GM12801 (cell line): Measurements from ENCODE around the gene SMYD3.

ENCODE experiments used
- CTCF ChIP-seq: IDR thresholded peaks from one replicate; pipeline ENCODE4 v1.5.1; 2011; ENCODE audit warnings: control low read depth; ENCODE audit not compliant: insufficient read length; ENCODE audit errors: extremely low read depth

Gene SMYD3

GRCh38 chr1:245788886-245789285 is 718.2 kb downstream of the SMYD3 start:
- TF ChIP-seq CTCF: no peak

GRCh38 chr1:245788269-245788668 is 718.8 kb downstream of the SMYD3 start:
- TF ChIP-seq CTCF: no peak

- no peak for TF ChIP-seq CTCF
Observed at GRCh38 chr1:245786948-245787347, 720.1 kb downstream of the SMYD3 start.

GRCh38 chr1:245779797-245780755 is 727.0 kb downstream of the SMYD3 start:
- no peak for TF ChIP-seq CTCF

GRCh38 chr1:245777752-245778151 is 729.3 kb downstream of the SMYD3 start:
- TF ChIP-seq CTCF: no peak

- TF ChIP-seq CTCF: no peak
Observed at GRCh38 chr1:245776694-245777332, 730.3 kb downstream of the SMYD3 start.

- TF ChIP-seq CTCF: no peak
Observed at GRCh38 chr1:245776139-245776538, 730.9 kb downstream of the SMYD3 start.
